GM18505 (cell line): ENCODE measurements around the gene STK32A.

Source experiments
- ATAC-seq: cut with Tn5 transposase; IDR thresholded peaks from one replicate; pipeline ENCODE4 v1.9.1; 2021; ENCODE audit not compliant: unreplicated experiment
- POLR2A ChIP-seq: IDR thresholded peaks from 4 replicates; pipeline ENCODE4 v1.6.1; 2011; ENCODE audit warnings: borderline replicate concordance; ENCODE audit not compliant: insufficient read depth, insufficient read length; ENCODE audit errors: extremely low read depth

Gene STK32A

GRCh38 chr5:147382776-147383175 is 147.9 kb downstream of the STK32A start:
- TF ChIP-seq POLR2A = no peak
- no peak for ATAC-seq

- TF ChIP-seq POLR2A = no peak
- no peak for ATAC-seq
Observed at GRCh38 chr5:147384346-147385193, 149.7 kb downstream of the STK32A start.

- no peak for TF ChIP-seq POLR2A
- ATAC-seq = no peak
Observed at GRCh38 chr5:147387109-147387508, 152.3 kb downstream of the STK32A start.

DNA sequence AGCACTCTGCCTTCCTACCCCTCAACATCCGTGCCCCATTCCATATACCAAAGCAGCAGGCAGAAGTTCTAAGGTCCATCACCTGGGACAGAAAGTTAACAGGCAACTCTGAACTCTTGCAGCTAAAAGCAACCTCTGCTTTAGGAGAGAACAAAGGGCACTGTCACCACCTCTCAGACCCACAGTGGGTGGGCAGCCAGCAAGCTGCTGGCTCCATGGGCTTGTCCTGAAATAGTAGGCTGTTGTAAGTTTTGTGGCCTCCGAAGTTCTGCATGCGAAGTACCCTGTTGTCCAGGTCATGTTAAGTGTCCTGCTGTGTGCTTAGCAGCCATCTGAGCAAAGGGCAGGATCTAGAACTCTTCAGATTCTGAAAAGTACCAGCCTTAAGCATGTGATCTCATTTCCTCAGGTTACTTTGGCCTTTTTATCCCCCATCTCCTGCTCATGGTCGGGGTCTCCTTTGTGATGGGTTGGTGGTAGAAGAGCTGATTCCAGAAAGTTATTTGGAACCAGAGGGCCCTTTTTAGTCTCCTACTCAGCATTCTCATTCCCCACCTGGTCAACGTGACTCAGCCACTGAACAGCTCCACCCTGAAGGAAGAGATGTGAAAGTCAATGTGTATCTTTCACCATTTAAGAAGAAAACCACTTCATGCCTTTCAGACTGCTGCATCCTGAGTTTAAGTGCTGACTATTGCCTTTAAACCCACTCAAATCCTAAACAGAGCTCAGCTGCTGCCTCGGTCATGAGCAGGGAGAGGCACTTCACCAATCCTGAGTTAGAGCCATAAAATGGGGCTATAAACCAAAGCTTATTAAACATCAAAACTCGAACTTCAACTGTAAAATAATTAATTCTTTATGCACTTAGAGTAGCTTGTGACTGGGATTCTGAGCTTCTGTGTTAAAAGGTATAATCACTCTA is 153.6 kb downstream of the STK32A start:
- TF ChIP-seq POLR2A = no peak
- no peak for ATAC-seq

DNA sequence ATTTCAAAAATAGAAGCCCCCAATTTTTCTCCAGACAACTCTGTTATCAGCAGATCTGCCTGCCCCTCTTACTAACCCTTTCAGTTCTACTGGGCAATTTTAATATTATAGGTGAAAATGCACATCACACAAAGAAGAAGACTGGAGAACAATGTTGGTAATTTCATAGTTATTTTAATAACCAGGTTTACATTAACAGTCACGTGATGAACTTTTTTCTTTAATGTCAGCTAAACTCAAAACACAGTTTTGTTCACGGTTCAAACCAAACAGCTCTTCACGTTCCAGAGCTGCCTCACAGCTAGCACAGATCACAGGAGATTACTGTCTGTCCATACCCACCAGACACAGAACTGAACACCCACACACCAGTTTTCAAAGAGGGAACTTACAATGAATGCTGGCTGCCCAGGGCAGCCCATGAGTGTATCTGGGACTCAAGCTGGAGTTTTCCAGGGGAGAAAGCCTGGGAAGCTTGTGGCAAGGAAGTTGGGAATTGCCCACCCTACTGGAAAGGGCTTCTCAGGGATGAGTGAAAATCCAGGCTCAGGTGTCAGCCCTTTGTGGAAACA is 155.9 kb downstream of the STK32A start:
- ATAC-seq = no peak
- no peak for TF ChIP-seq POLR2A

- TF ChIP-seq POLR2A = no peak
- ATAC-seq = peak; percentile 95
Observed at GRCh38 chr5:147391781-147392180, 157.0 kb downstream of the STK32A start.

- no peak for ATAC-seq
- TF ChIP-seq POLR2A = no peak
Observed at GRCh38 chr5:147393874-147394672, 159.2 kb downstream of the STK32A start.

GRCh38 chr5:147396070-147396823 is 161.4 kb downstream of the STK32A start:
- no peak for TF ChIP-seq POLR2A
- ATAC-seq = no peak

- no peak for ATAC-seq
- TF ChIP-seq POLR2A = no peak
Observed at GRCh38 chr5:147397616-147398015, 162.8 kb downstream of the STK32A start.

DNA sequence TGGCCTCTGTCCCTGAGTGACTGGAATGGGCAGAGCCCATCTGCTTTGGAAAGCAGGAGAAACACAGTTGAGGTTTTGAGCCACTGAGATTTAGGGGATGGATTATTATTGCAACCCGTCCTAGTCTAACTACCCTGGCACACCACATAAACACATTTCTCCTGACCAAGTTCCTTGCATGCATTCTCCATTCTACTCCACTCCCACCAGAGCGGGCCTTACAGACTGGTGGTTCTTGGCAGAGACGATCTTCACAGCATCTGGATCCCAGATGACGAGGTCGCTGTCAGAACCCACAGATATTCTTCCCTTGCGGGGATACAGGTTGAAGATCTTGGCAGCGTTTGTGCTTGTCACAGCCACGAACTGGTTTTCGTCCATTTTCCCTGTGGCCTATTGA is 164.0 kb downstream of the STK32A start:
- ATAC-seq = no peak
- TF ChIP-seq POLR2A = no peak

- no peak for TF ChIP-seq POLR2A
Observed at GRCh38 chr5:147400126-147400809, 165.4 kb downstream of the STK32A start.

More at GRCh38 chr5:147400126-147400809, 165.4 kb downstream of the STK32A start:
- no peak for ATAC-seq
